Epithelial cell of esophagus (primary cell): Measurements from ENCODE around the gene CERS3.

Experiments
- DNase-seq: peaks from one replicate; pipeline ENCODE4 v3.0.0; 2010; ENCODE audit warnings: low read depth
- H3K4me3 ChIP-seq: 2 replicates; pipeline ENCODE4 v1.5.1; 2011; ENCODE audit warnings: mild to moderate bottlenecking, low read length, control low read depth
- TF ChIP-seq, protein P1 (sequence below): IDR thresholded peaks from 2 replicates; pipeline ENCODE4 v1.5.1; 2011; ENCODE audit warnings: low read depth, mild to moderate bottlenecking, low read length, control low read depth, inconsistent platforms; ENCODE audit not compliant: insufficient read depth; ENCODE audit errors: missing control alignments

Gene CERS3

DNA sequence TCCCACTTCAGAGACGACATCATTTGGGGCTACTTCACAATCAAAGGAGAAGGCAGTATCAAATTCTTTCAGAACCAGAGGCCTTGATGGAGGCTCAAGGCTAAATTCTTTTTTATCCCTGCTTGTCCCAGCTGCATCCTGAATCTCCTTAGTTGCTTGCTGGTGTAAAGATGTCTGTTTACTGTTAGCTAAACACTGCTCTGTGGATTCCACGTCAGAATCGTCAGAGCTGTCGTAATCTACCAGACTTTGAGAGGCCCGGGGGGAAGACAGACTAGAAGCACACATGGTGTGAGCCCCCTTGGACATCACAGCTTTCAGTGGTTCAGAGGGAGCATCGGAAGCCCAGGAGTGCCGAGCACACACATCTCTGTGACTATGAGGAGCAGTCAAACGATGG lies 40.6 kb upstream of the CERS3 start:
- no peak overlapping the region for H3K4me3 ChIP-seq
- TF ChIP-seq, protein P1, sequence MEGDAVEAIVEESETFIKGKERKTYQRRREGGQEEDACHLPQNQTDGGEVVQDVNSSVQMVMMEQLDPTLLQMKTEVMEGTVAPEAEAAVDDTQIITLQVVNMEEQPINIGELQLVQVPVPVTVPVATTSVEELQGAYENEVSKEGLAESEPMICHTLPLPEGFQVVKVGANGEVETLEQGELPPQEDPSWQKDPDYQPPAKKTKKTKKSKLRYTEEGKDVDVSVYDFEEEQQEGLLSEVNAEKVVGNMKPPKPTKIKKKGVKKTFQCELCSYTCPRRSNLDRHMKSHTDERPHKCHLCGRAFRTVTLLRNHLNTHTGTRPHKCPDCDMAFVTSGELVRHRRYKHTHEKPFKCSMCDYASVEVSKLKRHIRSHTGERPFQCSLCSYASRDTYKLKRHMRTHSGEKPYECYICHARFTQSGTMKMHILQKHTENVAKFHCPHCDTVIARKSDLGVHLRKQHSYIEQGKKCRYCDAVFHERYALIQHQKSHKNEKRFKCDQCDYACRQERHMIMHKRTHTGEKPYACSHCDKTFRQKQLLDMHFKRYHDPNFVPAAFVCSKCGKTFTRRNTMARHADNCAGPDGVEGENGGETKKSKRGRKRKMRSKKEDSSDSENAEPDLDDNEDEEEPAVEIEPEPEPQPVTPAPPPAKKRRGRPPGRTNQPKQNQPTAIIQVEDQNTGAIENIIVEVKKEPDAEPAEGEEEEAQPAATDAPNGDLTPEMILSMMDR = no peak
- DNase-seq = no peak

DNA sequence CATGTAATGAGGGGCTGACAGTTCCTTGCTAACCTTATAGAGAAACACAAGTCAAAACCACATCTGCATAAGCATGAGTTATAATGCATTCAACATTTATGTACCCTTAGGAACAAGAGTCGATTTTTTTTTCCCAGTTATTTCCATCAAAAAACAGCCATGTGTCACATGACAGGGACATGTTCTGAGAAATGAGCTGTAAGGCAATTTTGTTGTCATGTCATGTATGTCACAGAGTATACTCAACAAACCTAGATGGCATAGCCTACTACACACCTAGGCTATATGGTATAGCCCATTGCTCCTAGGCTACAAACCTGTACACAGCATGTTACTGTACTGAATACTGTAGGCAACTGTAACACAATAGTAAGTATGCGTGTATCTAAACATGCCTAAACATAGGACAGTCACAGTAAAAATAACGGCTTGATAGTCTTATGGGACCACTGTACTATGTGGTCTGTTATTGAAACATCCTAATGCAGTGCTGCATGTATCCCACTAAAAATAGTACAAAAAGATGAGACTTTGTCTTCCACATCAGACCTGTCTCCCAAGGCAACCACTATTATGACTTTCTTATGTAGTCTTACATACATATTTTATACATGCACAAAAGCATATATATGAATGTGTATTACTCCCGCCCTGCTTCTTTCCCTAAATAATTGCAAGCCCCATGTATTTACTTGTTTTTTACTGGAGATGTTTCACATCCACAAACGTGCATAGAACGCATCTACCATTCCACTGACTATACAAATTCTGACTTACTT lies 38.3 kb upstream of the CERS3 start:
- TF ChIP-seq, protein P1 = no peak
- no peak overlapping the region for H3K4me3 ChIP-seq
- no peak for DNase-seq

DNA sequence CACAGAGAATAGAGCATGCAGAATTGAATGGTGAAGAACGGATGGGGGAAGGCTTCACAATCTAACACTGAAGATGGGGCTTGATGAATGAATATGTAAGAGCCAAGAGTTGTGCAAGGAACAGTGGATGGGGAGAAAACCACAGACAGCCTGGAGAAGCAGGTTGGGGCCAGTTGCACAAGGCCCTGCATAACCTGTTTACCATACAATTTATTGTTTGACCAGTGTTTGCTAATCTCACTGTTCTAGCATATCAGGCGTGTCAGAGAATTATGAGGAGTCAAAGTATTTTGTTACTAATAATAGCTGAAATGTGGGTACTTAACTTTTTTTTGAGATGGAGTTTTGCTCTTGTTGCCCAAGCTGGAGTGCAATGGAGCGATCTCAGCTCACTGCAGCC lies 36.8 kb upstream of the CERS3 start:
- TF ChIP-seq, protein P1 = no peak
- H3K4me3 ChIP-seq = no peak overlapping the region
- peak; percentile 96 for DNase-seq

DNA sequence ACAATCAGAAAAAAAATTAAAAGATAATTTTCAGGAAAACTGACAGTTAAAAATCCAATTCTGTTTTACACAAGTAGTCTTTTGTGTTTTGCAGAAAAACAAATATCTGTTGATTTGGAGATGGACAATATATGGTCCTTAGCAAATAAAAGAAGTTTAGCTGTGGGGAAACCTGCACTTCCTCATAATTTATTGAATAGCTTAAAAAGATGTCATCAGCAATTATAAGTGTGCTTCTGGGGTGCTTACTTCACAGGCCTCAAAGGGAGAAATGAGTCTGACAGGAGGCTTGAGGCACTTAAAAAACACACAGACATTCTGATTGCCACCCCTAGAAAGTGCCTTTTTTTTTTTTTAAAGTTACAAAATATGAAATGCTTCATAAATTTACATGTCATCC lies 31.6 kb upstream of the CERS3 start:
- DNase-seq = no peak
- TF ChIP-seq, protein P1 = no peak
- H3K4me3 ChIP-seq = no peak overlapping the region

- H3K4me3 ChIP-seq = no peak overlapping the region
- TF ChIP-seq, protein P1 = no peak
- DNase-seq = peak; percentile 93
These were observed 30.6 kb upstream of the CERS3 start for GRCh38 chr15:100559330-100559729.

DNA sequence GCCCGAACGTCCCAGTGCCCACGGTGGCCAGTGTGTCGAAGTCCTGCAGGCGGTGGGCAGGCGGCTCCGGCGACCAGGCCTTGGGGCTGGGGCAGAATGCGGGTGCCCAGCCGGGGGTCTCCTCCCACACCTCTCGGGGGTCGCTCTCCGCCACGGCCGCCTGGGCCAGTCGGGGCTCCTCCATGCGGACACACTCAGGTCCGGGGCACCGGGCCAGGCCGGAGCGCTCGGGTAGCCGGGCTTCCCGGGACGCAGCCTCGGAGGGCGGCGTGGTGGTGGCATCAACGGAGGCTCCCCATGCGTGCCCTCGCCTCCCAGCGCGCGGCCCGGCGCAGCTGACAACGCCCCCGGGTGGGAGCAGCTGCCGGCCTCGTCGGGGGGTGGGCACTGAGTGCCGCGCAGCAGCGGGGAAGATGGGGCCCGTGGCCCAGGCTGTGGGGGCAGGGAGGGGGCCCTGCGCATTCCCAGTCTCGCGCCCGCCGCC lies 30.1 kb upstream of the CERS3 start:
- TF ChIP-seq, protein P1 = no peak
- no peak for DNase-seq
- H3K4me3 ChIP-seq = no peak overlapping the region

DNA sequence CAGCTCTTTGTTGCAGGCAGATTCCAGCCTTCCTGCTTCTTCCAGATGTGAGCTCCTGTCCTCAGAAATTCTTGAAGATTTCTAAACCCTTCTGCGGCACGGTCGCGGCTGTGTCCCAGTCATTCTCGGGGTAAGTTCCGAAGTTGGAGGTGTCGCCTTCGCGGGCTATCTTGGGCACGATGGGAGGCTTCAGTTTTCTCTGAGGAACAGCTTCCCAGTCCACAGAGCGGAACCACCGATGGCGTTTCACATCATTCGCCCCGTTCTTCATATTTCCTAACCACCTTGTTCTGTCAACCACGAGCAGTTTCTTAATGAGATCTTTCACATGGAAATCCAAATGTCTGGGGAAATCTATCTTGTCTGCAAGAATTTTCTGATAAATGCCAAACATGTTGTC lies 24.7 kb upstream of the CERS3 start:
- TF ChIP-seq, protein P1 = no peak
- DNase-seq = no peak
- no peak overlapping the region for H3K4me3 ChIP-seq
